8988T (cell line): Measurements from ENCODE around the gene SZT2.
"Not testable (repeated sequence)": the region's sequence is repeated elsewhere in the genome, so short reads cannot be mapped to it uniquely, and the experiment has no call there.

Source experiments
- DNase-seq: peaks from one replicate; pipeline ENCODE4 v3.0.0; 2011

The SZT2 gene

GRCh38 chr1:43392702-43393101 is 3.0 kb downstream of the SZT2 start:
- DNase-seq: no peak

- no peak for DNase-seq
Measured at GRCh38 chr1:43395523-43395922, 5.8 kb downstream of the SZT2 start.

DNA sequence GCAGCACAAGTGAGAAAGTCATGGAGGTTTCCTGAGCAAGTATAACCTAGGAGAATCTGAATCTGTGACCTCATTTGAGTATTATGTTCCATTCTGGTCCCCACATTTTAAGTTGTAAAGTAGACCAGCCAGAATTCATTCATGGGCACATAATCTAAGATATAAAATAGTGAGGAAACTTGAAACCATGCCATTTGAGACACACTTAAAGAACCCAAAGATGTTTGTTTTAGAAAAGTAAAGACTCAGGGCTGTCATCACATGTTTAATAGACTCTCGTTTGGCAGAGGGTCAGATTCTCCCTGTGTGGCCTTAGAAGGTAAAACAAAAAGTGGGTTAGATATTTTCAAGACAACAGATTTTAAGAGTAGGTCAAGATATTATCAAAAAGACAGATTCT is 6.4 kb downstream of the SZT2 start:
- no peak for DNase-seq

DNA sequence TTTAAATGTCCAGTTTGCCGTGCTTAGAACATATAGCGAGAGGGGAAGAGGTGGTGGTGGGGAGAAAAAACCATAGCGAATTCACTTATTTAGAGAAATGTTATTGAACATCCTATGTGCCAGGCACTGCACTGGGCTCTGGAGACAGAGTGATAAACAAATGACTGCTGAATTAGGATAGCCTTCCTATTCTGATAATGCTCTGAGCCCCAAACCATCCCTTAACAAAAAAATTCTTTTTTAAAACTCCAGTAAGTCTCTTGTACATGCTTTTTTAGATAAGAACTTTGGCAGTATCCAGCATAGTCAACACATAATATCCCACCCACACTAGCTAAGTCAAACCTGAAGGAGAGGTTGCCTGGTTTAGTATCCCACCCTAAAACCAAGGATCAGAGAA is 8.5 kb downstream of the SZT2 start:
- no peak for DNase-seq

DNA sequence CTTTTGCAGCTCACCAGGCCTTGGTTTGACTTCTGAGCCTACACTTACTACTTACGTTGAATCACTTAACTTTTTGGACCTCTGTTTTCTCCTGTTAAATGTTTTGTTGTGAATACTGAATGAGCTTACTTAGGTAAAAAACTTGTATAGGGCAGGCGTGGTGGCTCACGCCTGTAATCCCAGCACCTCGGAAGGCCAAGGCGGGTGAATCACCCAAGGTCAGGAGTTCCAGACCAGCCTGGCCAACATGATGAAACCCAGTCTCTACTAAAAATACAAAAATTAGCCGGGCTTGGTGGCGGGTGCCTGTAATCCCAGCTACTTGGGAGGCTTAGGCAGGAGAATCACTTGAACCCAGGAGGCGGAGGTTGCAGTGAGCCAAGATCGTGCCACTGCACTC is 10.7 kb downstream of the SZT2 start:
- not testable (repeated sequence) for DNase-seq

DNA sequence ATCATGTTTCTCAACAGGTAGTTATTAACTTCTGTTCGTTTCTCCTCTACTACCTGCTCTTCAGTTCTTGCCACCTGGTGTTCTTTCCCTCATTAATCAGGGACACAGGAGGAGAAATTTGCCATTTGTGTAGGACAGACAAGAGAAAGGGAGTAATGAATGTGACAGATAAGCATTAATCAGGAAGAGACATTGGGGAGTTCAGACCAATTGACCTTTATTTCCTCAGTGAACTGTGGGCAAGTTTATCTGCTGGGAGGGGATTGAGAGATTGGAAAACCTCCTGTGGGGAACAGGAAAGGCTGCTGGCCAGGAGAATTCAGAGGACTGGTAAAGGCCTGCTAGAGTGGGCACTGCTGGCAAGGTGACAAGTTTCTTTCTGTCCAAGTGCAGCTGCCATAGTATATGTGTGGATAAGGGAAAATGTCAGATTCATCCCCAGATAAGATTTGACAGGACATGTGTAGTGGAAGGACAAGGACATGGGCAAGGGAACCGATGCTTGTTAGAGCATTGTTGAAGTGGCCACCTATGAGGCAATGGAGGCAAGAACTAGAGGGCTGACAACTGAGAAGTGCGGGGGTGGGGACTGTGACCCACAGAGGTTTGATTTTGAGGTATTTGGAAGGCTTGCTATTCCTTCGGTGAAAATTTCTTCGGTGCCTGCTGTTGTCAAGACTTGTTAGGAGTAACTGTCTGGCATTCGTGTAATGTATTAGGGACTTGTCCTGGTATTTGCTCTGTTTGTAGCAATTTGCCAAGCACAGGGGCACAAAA is 12.6 kb downstream of the SZT2 start:
- no peak for DNase-seq

DNA sequence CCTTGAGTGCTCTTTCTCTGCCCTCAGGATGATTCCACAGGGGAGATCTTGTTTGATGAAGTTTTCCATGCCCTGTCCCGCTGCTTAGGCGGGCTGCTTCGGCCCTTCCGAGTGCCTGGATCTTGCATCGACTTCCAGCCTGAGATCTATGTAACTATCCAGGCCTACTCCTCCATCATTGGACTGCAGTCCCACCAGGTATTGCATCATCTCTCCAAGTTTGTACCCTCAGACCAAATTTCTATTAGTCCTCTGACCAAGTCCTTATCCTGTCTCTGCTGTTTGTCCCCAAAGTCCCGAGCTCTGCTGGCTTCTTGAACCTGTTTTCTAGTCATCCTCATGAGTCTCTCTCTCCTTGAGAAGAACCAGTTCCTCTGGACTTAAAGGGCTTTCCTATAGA is 14.7 kb downstream of the SZT2 start:
- no peak for DNase-seq

DNA sequence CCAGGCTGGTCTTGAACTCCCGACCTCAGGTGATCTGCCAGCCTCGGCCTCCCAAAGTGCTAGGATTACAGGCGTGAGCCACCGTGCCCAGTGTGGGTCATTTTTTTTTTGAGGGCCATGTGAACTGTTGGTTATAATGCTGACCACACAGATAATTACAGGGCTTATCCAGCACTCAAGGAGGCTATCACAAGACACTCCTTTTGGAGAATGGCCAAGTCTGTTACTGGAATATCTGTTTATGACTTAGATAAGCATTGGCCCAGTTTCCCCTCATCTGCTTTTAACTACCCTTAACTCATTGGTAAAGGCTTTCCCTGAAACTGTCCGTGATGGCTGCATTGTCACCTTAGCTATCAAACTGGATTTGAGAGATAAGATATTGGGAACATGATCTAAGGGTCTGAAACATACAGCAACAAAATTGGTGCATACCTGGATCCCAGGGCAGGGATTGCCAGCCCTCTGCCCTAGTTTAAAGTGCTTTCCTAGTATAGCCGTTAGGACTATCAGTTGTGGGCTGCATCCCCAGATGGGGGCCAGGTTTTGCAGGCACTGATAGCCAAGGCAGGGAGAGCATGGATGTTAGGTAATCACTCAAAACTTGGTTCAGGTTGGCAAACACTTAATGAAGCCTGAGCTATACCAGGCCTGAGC is 15.6 kb downstream of the SZT2 start:
- DNase-seq: no peak

DNA sequence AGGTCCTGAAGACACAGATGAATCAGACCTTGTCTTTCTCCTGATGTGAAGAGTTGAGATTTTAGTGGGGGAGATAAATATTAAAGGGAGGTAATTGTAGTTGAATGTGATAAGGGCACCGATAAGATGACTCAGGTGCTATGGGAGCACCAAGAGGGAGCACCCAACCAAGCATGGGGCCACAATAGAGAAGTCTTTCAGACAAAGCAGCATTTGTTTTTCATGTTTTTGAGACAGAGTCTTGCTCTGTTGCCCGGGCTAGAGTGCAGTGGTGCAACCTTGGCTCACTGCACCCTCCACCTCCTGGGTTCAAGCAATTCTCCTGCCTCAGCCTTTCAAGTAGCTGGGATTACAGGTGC is 16.2 kb downstream of the SZT2 start:
- DNase-seq: no peak

DNA sequence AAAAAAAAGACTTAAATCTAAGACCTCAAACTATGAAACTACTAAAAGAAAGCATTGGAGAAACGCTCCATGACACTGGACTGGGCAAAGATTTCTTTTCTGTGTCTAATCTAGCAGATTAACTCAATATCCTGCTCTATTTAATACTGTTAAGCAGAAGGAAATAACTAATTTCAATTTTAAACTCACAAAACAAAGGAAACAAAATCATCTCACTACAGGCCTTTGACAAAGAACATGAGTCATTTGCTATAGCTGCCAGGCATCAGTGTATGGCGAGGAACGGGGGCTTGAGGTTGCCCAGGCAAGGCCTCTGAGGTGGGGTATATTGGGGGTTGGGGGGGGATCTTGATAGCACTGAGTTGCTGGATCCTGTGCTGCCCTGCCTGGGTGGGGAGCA is 20.9 kb downstream of the SZT2 start:
- no peak for DNase-seq

- not testable (repeated sequence) for DNase-seq
Measured at GRCh38 chr1:43413426-43413825, 23.7 kb downstream of the SZT2 start.

DNA sequence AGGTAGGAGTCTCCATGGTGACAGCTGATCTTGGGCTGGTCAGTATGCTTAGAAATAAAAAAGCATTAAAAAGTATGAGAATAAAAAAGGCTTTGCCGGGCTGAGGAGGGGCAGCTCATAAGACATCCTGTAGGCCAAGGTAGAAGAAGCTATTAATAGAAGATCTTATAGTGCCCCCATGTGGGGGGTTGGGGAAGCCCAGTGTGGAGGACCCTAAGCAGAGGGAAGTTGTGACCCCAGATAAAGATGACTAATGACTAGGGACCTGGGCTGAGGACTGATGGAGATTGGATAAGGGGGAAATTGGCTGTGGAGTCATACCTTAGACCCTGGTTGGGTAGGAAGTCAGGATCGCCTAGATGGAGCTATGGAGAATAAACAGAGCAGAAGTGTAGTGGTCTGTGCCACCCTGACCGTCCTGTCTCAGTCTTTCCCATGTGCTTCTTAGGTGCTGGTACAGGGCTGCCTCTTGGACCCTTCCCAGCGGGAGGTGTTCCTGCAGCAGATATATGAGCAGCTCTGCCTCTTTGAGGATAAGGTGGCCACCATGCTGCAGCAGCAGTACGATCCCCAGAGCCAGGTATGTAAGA is 25.0 kb downstream of the SZT2 start:
- no peak for DNase-seq

DNA sequence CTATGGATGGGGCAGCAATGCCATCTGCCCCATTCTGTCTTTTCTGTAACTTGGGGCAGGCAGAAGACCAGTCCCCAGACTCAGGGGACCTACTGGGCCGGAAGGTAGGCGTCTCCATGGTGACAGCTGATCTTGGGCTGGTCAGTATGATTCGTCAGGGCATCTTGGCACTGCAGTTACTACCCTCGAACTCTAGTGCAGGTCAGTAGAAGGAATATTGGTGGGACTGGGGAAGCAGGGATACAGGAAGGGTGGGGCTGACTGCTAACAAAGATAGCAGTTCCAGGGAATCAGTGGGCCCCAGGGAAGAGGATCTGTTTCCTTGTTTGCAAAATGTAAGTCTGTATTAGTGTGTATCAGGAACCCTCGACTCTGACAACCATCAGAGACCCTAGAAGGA is 26.2 kb downstream of the SZT2 start:
- no peak for DNase-seq

DNA sequence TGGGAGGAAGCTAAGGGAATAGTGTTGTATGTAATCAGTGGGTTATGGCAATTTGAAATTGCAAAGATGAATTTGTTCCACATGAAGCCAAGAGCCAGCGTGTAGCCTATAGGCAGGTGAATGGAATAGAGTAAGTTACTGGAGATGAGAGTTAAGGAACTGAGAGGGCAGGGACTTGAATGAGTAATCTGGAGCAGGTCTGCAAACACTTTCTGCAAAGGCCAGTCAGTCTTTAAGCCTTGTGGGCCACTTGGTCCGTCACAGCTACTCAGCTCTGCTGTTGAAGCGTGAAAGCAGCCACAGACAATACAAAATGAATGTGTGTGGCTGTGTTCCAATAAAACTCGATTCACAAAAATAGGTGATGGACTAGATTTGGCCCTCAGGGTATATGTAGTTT is 29.2 kb downstream of the SZT2 start:
- no peak for DNase-seq

DNA sequence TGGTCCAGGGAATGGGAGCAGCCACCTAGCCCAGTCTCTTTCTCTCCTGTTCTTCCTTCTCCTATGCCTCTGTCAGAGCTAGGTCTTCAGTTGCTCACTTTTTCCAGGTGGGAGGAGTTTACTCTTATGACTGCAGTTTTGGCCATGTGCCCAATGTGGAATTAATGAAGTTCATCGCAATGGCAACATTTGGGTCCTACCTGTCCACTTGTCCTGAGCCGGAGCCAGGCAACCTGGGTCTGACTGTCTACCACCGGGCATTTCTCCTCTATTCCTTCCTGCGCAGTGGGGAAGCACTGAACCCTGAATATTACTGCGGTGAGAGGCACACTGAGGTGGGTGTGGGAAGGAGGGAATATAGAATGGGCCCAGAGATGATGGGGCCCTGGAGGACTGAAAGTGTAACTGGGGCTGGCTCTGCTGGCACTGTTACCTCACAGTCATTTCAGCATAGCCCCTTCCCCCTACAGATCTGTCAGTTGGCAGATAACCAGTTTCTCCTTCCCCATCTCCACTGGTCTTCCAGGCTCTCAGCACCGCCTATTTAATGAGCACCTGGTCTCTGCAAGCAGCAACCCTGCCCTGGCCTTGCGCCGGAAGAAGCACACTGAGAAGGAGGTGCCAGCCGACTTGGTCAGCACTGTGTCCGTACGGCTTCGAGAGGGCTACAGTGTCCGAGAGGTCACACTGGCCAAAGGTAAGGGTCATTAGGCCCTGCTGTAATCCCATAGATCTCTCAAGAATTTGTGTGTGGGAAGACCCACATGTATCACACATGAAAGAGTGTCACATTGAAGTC is 30.1 kb downstream of the SZT2 start:
- DNase-seq: no peak

GRCh38 chr1:43420874-43421273 is 31.2 kb downstream of the SZT2 start:
- DNase-seq: no peak

GRCh38 chr1:43421396-43421795 is 31.7 kb downstream of the SZT2 start:
- no peak for DNase-seq

GRCh38 chr1:43421976-43422750 is 32.5 kb downstream of the SZT2 start:
- DNase-seq: no peak

GRCh38 chr1:43422995-43423671 is 33.4 kb downstream of the SZT2 start:
- DNase-seq: no peak

- DNase-seq: no peak
Measured at GRCh38 chr1:43423672-43424550, 34.2 kb downstream of the SZT2 start.

GRCh38 chr1:43425045-43425444 is 35.3 kb downstream of the SZT2 start:
- no peak for DNase-seq
